Immature natural killer cell (primary cell): ENCODE measurements around the gene CEP89. TPM values are rescaled to one million over a fixed set of nuclear protein-coding genes. Genes with fewer than 3 reads are reported as not detected.

Source experiments
- DNase-seq, 3 donors: peaks; one replicate each; pipeline ENCODE4 v3.0.0; 2022; ENCODE audit warnings: mixed read lengths in 1 of 3
- H3K27ac Mint-ChIP-seq, 6 donors: one replicate each; pipeline ENCODE4 v1.8.0; 2020; ENCODE audit warnings: mixed read lengths in 6 of 6, mild to moderate bottlenecking in 5 of 6, inconsistent platforms in 4 of 6, moderate library complexity in 3 of 6
- H3K27me3 Mint-ChIP-seq, 3 donors: one replicate each; pipeline ENCODE4 v1.8.0; 2020 to 2021; ENCODE audit warnings: low read depth in 3 of 3, mild to moderate bottlenecking in 3 of 3, mixed read lengths in 3 of 3, moderate library complexity in 3 of 3, inconsistent platforms in 1 of 3
- H3K36me3 Mint-ChIP-seq, 3 donors: one replicate each; pipeline ENCODE4 v1.8.0; 2020; ENCODE audit warnings: mixed read lengths in 3 of 3, inconsistent platforms in 2 of 3, mild to moderate bottlenecking in 2 of 3
- H3K4me1 Mint-ChIP-seq, 2 donors: one replicate each; pipeline ENCODE4 v1.8.0; 2020; ENCODE audit warnings: inconsistent platforms in 2 of 2, mild to moderate bottlenecking in 2 of 2, mixed read lengths in 2 of 2, moderate library complexity in 1 of 2
- H3K4me3 Mint-ChIP-seq, 5 donors: one replicate each; pipeline ENCODE4 v1.8.0; 2020; ENCODE audit warnings: mild to moderate bottlenecking in 5 of 5, mixed read lengths in 5 of 5, inconsistent platforms in 3 of 5, moderate library complexity in 3 of 5
- H3K9me3 Mint-ChIP-seq, 6 donors: one replicate each; pipeline ENCODE4 v1.8.0; 2020; ENCODE audit warnings: mild to moderate bottlenecking in 6 of 6, mixed read lengths in 6 of 6, inconsistent platforms in 4 of 6, moderate library complexity in 3 of 6
- polyA plus RNA-seq, 3 donors: library from polyadenylated mRNA; unstranded; fragments of 300-500 nt; fragmentation: Illumina TruSeq; gene quantifications; one replicate each; pipeline ENCODE4 v1.2.3, GENCODE V29; 2021

CEP89 gene
- polyA plus RNA-seq, 3 donors from 2014 or later, result 5.1 to 17.0 (median 11.4) TPM

GRCh38 chr19:32828139-32828538 is 143.6 kb downstream of the CEP89 start:
- Mint-ChIP-seq H3K36me3 (no peaks in the 10 kb centered on the region), H3K4me3 (no peak overlapping the region), H3K27me3 (peaks cover 3 to 5% (median 5%) of the 10 kb centered on the region in 3 donors), H3K4me1 (no peaks in the 10 kb centered on the region), H3K9me3 (no peaks in the 10 kb centered on the region), H3K27ac (no peak overlapping the region)
- no peak for DNase-seq

Other genes with a start within 250 kb of the CEP89 start
- not detected for gene SLC7A9, start 102.2 kb downstream of the CEP89 start, polyA plus RNA-seq
- gene FAAP24, start 284 bp upstream of the CEP89 start, polyA plus RNA-seq, result 1 to 10 TPM; 3.5 to 8.2 (median 4.2) TPM
- not detected for gene RHPN2, start 92.9 kb upstream of the CEP89 start, polyA plus RNA-seq
- gene GPATCH1, start 109.2 kb upstream of the CEP89 start, polyA plus RNA-seq, result 1 to 10 TPM; 2.6 to 5.5 (median 3.7) TPM
- under 1 TPM in 2 of 3 donors, not detected in 1; 0.26 to 0.45 TPM for gene WDR88, start 160.2 kb upstream of the CEP89 start, polyA plus RNA-seq
- gene LRP3, start 222.4 kb upstream of the CEP89 start, polyA plus RNA-seq, result not detected